PFSK-1 (cell line): ENCODE measurements around the gene OGDHL.

Experiments used
- FOXP2 ChIP-seq: optimal IDR thresholded peaks from 2 replicates; pipeline ENCODE3; 2011; ENCODE audit warnings: borderline replicate concordance, control low read depth, inconsistent platforms; ENCODE audit not compliant: insufficient read depth; ENCODE audit errors: extremely low read length, extremely low read depth
- POLR2AphosphoS5 ChIP-seq: IDR thresholded peaks from 2 replicates; pipeline ENCODE4 v1.6.1; 2012; ENCODE audit warnings: low read depth, mild to moderate bottlenecking, control low read depth, low read length, moderate library complexity
- REST ChIP-seq, 2 experiments: IDR thresholded peaks; 2 replicates each; pipeline versions ENCODE4 v1.6.1 to v1.8.0; 2011 to 2012; ENCODE audit warnings: low read depth in 2 of 2, low read length in 2 of 2, control low read depth in 1 of 2, inconsistent platforms in 1 of 2, mild to moderate bottlenecking in 1 of 2, moderate library complexity in 1 of 2; ENCODE audit not compliant: insufficient read depth in 1 of 2
- SIN3A ChIP-seq: IDR thresholded peaks from 2 replicates; pipeline ENCODE4 v1.6.1; 2012; ENCODE audit warnings: mild to moderate bottlenecking, low read length, moderate library complexity, borderline replicate concordance; ENCODE audit not compliant: insufficient read depth
- TAF1 ChIP-seq: IDR thresholded peaks from 2 replicates; pipeline ENCODE4 v1.6.1; 2012; ENCODE audit warnings: low read length, control low read depth, borderline replicate concordance; ENCODE audit not compliant: insufficient read depth

OGDHL gene

GRCh38 chr10:49744924-49745605 is 17.1 kb downstream of the OGDHL start:
- TF ChIP-seq REST (IDR thresholded peaks at IDR 0.05; ENCODE audit: insufficient read depth in 1 of 2, low read depth in 2 of 2, low read length in 2 of 2): no peak
- TF ChIP-seq SIN3A: no peak
- no peak for TF ChIP-seq TAF1
- no peak for TF ChIP-seq FOXP2
- no peak for TF ChIP-seq POLR2AphosphoS5

- TF ChIP-seq REST (IDR thresholded peaks at IDR 0.05; ENCODE audit: insufficient read depth in 1 of 2, low read depth in 2 of 2, low read length in 2 of 2): no peak
- TF ChIP-seq TAF1: no peak
- TF ChIP-seq POLR2AphosphoS5: no peak
- no peak for TF ChIP-seq FOXP2
- no peak for TF ChIP-seq SIN3A
These were observed 17.9 kb downstream of the OGDHL start for GRCh38 chr10:49744091-49744685.

GRCh38 chr10:49743464-49744075 is 18.6 kb downstream of the OGDHL start:
- no peak for TF ChIP-seq POLR2AphosphoS5

- TF ChIP-seq TAF1: no peak
- no peak for TF ChIP-seq REST (IDR thresholded peaks at IDR 0.05; ENCODE audit: insufficient read depth in 1 of 2, low read depth in 2 of 2, low read length in 2 of 2)
- no peak for TF ChIP-seq FOXP2
- no peak for TF ChIP-seq SIN3A
- TF ChIP-seq POLR2AphosphoS5: no peak
These were observed 19.2 kb downstream of the OGDHL start for GRCh38 chr10:49742683-49743463.

- no peak for TF ChIP-seq POLR2AphosphoS5
- no peak for TF ChIP-seq SIN3A
- no peak for TF ChIP-seq TAF1
- TF ChIP-seq FOXP2: no peak
- no peak for TF ChIP-seq REST (IDR thresholded peaks at IDR 0.05; ENCODE audit: insufficient read depth in 1 of 2, low read depth in 2 of 2, low read length in 2 of 2)
These were observed 20.8 kb downstream of the OGDHL start for GRCh38 chr10:49741108-49741995.
